ENCODE results near the gene C10orf62. TPM values are rescaled to one million over a fixed set of nuclear protein-coding genes. Genes with fewer than 3 reads are reported as not detected.

The C10orf62 gene
- polyA plus RNA-seq, 1 donor (not counting 4 experiments of a cell fraction or from before 2014, with no cell fraction given), result not detected

- no peak overlapping the region for H3K9ac ChIP-seq (ENCODE audit: control insufficient read depth, extremely low read depth, insufficient read depth, low read length)
Observed at GRCh38 chr10:97611473-97611872, 22.0 kb downstream of the C10orf62 start.

GRCh38 chr10:97612386-97612785, 22.9 kb downstream of the C10orf62 start:
- FAIRE-seq (peak; percentile 79), DNase-seq (ENCODE audit: low read depth, low spot score) (peak; percentile 50)
- no peak overlapping the region for H3K9ac ChIP-seq (ENCODE audit: control insufficient read depth, extremely low read depth, insufficient read depth, low read length)
- no peaks in the 10 kb centered on the region for H3K79me2 ChIP-seq (ENCODE audit: control insufficient read depth, insufficient read depth, low read length)
- H3K4me3 ChIP-seq (ENCODE audit: control insufficient read depth in 2 of 3, extremely low read depth in 1 of 3, insufficient read depth in 2 of 3, low read depth in 1 of 3, low read length in 3 of 3), result no peak overlapping the region
- no peaks in the 10 kb centered on the region for H4K20me1 ChIP-seq (ENCODE audit: control insufficient read depth, extremely low read depth, insufficient read depth, low read length)
- H3K4me2 ChIP-seq (ENCODE audit: control insufficient read depth, extremely low read depth, insufficient read depth, low read depth, low read length), result no peak overlapping the region
- peak overlapping the region; percentile 73 for H2AFZ ChIP-seq (ENCODE audit: control insufficient read depth, low read length)
- H3K9me3 ChIP-seq (ENCODE audit: control insufficient read depth, low read depth, low read length), result no peaks in the 10 kb centered on the region
- peaks cover 19% of the 10 kb centered on the region for H3K4me1 ChIP-seq (ENCODE audit: control insufficient read depth, extremely low read depth, insufficient read depth, low read length)
- H3K27ac ChIP-seq (ENCODE audit: control insufficient read depth, insufficient read depth, low read length), result no peak overlapping the region
- H3K9me1 ChIP-seq (ENCODE audit: control insufficient read depth, extremely low read depth, insufficient read depth, low read length), result no peaks in the 10 kb centered on the region
- dilution Hi-C loops (cut with MboI; ENCODE audit: extremely low pct_ligation_motif_present, low sequenced_read_pairs), result no loop called here
- TF ChIP-seq, protein P1, sequence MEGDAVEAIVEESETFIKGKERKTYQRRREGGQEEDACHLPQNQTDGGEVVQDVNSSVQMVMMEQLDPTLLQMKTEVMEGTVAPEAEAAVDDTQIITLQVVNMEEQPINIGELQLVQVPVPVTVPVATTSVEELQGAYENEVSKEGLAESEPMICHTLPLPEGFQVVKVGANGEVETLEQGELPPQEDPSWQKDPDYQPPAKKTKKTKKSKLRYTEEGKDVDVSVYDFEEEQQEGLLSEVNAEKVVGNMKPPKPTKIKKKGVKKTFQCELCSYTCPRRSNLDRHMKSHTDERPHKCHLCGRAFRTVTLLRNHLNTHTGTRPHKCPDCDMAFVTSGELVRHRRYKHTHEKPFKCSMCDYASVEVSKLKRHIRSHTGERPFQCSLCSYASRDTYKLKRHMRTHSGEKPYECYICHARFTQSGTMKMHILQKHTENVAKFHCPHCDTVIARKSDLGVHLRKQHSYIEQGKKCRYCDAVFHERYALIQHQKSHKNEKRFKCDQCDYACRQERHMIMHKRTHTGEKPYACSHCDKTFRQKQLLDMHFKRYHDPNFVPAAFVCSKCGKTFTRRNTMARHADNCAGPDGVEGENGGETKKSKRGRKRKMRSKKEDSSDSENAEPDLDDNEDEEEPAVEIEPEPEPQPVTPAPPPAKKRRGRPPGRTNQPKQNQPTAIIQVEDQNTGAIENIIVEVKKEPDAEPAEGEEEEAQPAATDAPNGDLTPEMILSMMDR (optimal IDR thresholded peaks at IDR 0.05 in 1 of 3, IDR thresholded peaks at IDR 0.05 in 1 of 3, conservative IDR thresholded peaks at IDR 0.05 in 1 of 3; ENCODE audit: extremely low read depth in 1 of 3, insufficient read depth in 2 of 3, low read length in 3 of 3), result peak; percentile 23 to 56 (median 51)
- no peak for TF ChIP-seq EZH2 (IDR thresholded peaks at IDR 0.05; ENCODE audit: low read length)
- H3K27me3 ChIP-seq (ENCODE audit: control insufficient read depth, extremely low read depth, insufficient read depth, low read length), result no peaks in the 10 kb centered on the region
- no peaks in the 10 kb centered on the region for H3K36me3 ChIP-seq (ENCODE audit: control insufficient read depth in 2 of 2, extremely low read depth in 1 of 2, insufficient read depth in 2 of 2, low read length in 2 of 2)

More at GRCh38 chr10:97611473-97611872, 22.0 kb downstream of the C10orf62 start:
- no peak for TF ChIP-seq EZH2 (IDR thresholded peaks at IDR 0.05; ENCODE audit: low read length)
- TF ChIP-seq, protein P1 (optimal IDR thresholded peaks at IDR 0.05 in 1 of 3, IDR thresholded peaks at IDR 0.05 in 1 of 3, conservative IDR thresholded peaks at IDR 0.05 in 1 of 3; ENCODE audit: extremely low read depth in 1 of 3, insufficient read depth in 2 of 3, low read length in 3 of 3), result no peak
- no peak for DNase-seq (ENCODE audit: low read depth, low spot score)
- Histone ChIP-seq H3K36me3 (ENCODE audit: control insufficient read depth in 2 of 2, extremely low read depth in 1 of 2, insufficient read depth in 2 of 2, low read length in 2 of 2) (no peaks in the 10 kb centered on the region), H3K4me3 (ENCODE audit: control insufficient read depth in 2 of 3, extremely low read depth in 1 of 3, insufficient read depth in 2 of 3, low read depth in 1 of 3, low read length in 3 of 3) (no peak overlapping the region), H2AFZ (ENCODE audit: control insufficient read depth, low read length) (no peak overlapping the region), H3K9me3 (ENCODE audit: control insufficient read depth, low read depth, low read length) (no peaks in the 10 kb centered on the region), H3K79me2 (ENCODE audit: control insufficient read depth, insufficient read depth, low read length) (no peaks in the 10 kb centered on the region), H4K20me1 (ENCODE audit: control insufficient read depth, extremely low read depth, insufficient read depth, low read length) (no peaks in the 10 kb centered on the region), H3K9me1 (ENCODE audit: control insufficient read depth, extremely low read depth, insufficient read depth, low read length) (no peaks in the 10 kb centered on the region), H3K27ac (ENCODE audit: control insufficient read depth, insufficient read depth, low read length) (no peak overlapping the region), H3K4me1 (ENCODE audit: control insufficient read depth, extremely low read depth, insufficient read depth, low read length) (peaks cover 19% of the 10 kb centered on the region), H3K4me2 (ENCODE audit: control insufficient read depth, extremely low read depth, insufficient read depth, low read depth, low read length) (no peak overlapping the region), H3K27me3 (ENCODE audit: control insufficient read depth, extremely low read depth, insufficient read depth, low read length) (no peaks in the 10 kb centered on the region)
- dilution Hi-C loops (cut with MboI; ENCODE audit: extremely low pct_ligation_motif_present, low sequenced_read_pairs), result no loop called here
- no peak for FAIRE-seq

Measured in keratinocyte (primary cell).